K562 (cell line): ENCODE results near the gene INKA2. TPM values are rescaled to one million over a fixed set of nuclear protein-coding genes. Genes with fewer than 3 reads are reported as not detected.

Experiments used
- AFF4 ChIP-seq: sonication (generic); formaldehyde crosslinking; IDR thresholded peaks from 2 replicates; pipeline ENCODE4 v1.8.0; 2023; ENCODE audit warnings: mild to moderate bottlenecking, missing genetic modification reagents
- USF2 ChIP-seq: sonication (generic); formaldehyde crosslinking; IDR thresholded peaks from 2 replicates; pipeline ENCODE4 v1.5.0; 2020; ENCODE audit warnings: missing genetic modification reagents
- ZBTB12 ChIP-seq: fragments of 250-450 bp; sonication (Bioruptor Pico); IDR thresholded peaks from 2 replicates; pipeline ENCODE4 v1.4.0; 2020
- ZNF507 ChIP-seq: conservative IDR thresholded peaks from 2 replicates; pipeline ENCODE4 v1.6.1; 2017; ENCODE audit warnings: missing genetic modification characterization, missing compliant biosample characterization
- polyA plus RNA-seq, 8 experiments: library from polyadenylated mRNA; depleted of rRNA in 4 of 8; stranded (reverse) in 5 of 8; unstranded in 3 of 8; fragments of >200 nt; fragmentation: Nextera tagmentation in 2 of 8; fragmentation: Illumina TruSeq in 1 of 8; extraction: Ambion mirVana in 2 of 8; extraction: Trizol in 1 of 8; gene quantifications; 2 replicates each; pipeline versions ENCODE4 v1.2.1 to v1.2.3, GENCODE V29; 2011 to 2014; ENCODE audit warnings: inconsistent platforms in 1 of 8, missing spikeins in 1 of 8
- total RNA-seq, 7 experiments: library from RNA; depleted of rRNA in 6 of 7; stranded (reverse); fragments of >200 nt in 6 of 7; fragmentation: Illumina TruSeq in 2 of 7; extraction: Trizol in 2 of 7; gene quantifications; 2 replicates each; pipeline versions ENCODE4 v1.2.1 to v1.2.3, GENCODE V29; 2011 to 2021; ENCODE audit warnings: low replicate concordance in 1 of 7

The INKA2 gene
- total and polyA plus RNA-seq, 9 of the 15 experiments (the other 6 are each of a cell fraction or from before 2014, with no cell fraction given) = 0.04 to 1.4 (median 0.26) TPM; not detected in 1

- TF ChIP-seq AFF4 (CRISPR knock-in tag) (no peak), ZBTB12 (no peak), ZNF507 (tag) (no peak), USF2 (CRISPR knock-in tag) (no peak)
Observed at GRCh38 chr1:111749628-111750027, 10.4 kb upstream of the INKA2 start (continued).
